GM12891 (cell line): ENCODE data around the gene DOCK2.

Experiments used
- POLR2A ChIP-seq: IDR thresholded peaks from 2 replicates; pipeline ENCODE4 v1.6.1; 2011; ENCODE audit warnings: low read depth, low read length, control low read depth
- POLR2AphosphoS5 ChIP-seq: IDR thresholded peaks from 2 replicates; pipeline ENCODE4 v1.6.1; 2011; ENCODE audit warnings: low read depth, low read length, control low read depth
- TAF1 ChIP-seq: IDR thresholded peaks from 2 replicates; pipeline ENCODE4 v1.6.1; 2011; ENCODE audit warnings: low read depth, low read length, control low read depth

DNA sequence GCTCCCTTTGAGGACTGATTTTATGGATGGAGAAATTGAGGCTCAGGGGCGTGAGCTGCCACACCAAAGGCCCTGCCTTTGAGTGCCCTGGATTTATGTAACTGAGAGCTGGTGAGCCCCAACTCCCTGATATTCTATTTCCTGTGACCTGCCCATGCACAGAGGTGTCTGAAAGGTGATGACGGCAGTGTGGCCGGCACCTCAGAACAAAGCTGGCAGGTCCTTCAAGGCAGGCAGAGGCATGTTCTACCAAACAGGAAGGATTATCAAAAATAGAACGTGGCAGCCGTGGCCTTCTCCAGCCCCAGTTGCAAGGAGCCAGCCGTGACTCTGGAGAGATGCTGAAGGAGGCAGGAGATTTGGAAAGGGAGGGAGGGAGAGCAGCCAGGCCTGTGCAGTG is 307.0 kb downstream of the DOCK2 start:
- TF ChIP-seq POLR2AphosphoS5 (no peak), POLR2A (no peak), TAF1 (no peak)
